RWPE2 (cell line): Measurements from ENCODE around the gene PLCB1.

Experiments
- ATAC-seq: fragments of 200-7000 bp; cut with Tn5 transposase; 3 replicates; pipeline ENCODE4 v1.9.1; 2021; ENCODE audit warnings: low read depth
- DNase-seq: peaks from one replicate; pipeline ENCODE4 v3.0.0-alpha.2; 2020; ENCODE audit warnings: low spot score
- H3K27ac ChIP-seq: fragments of 450-650 bp; 2 replicates; pipeline ENCODE4 v1.5.1; 2017; ENCODE audit warnings: mild to moderate bottlenecking; ENCODE audit not compliant: poor library complexity, severe bottlenecking
- H3K27me3 ChIP-seq: fragments of 250-450 bp; sonication (Bioruptor Pico); 2 replicates; pipeline ENCODE4 v1.5.1; 2021; ENCODE audit warnings: mild to moderate bottlenecking, moderate library complexity; ENCODE audit not compliant: insufficient read depth, poor library complexity, severe bottlenecking
- H3K36me3 ChIP-seq: fragments of 250-450 bp; sonication (Bioruptor Pico); 2 replicates; pipeline ENCODE4 v1.5.1; 2020; ENCODE audit warnings: low read depth, mild to moderate bottlenecking, moderate library complexity
- H3K4me1 ChIP-seq: fragments of 250-450 bp; sonication (Bioruptor Pico); 2 replicates; pipeline ENCODE4 v1.5.1; 2021; ENCODE audit warnings: mild to moderate bottlenecking, moderate library complexity; ENCODE audit not compliant: insufficient read depth, poor library complexity, severe bottlenecking
- H3K4me3 ChIP-seq: fragments of 250-450 bp; sonication (Bioruptor Pico); 2 replicates; pipeline ENCODE4 v1.5.1; 2021; ENCODE audit warnings: mild to moderate bottlenecking, moderate library complexity; ENCODE audit not compliant: severe bottlenecking
- H3K9me3 ChIP-seq: fragments of 250-450 bp; sonication (Bioruptor Pico); 2 replicates; pipeline ENCODE4 v1.5.1; 2021; ENCODE audit warnings: mild to moderate bottlenecking, moderate library complexity; ENCODE audit not compliant: severe bottlenecking
- CTCF ChIP-seq: fragments of 450-650 bp; IDR thresholded peaks from one replicate; pipeline ENCODE4 v1.5.1; 2017; ENCODE audit warnings: mild to moderate bottlenecking, moderate library complexity; ENCODE audit not compliant: poor library complexity, severe bottlenecking

The PLCB1 gene

GRCh38 chr20:8190043-8190880, 58.2 kb downstream of the PLCB1 start:
- DNase-seq (no peak), ATAC-seq (no peak)
- no peak for TF ChIP-seq CTCF
- H3K4me3 ChIP-seq = no peak overlapping the region
- H3K36me3 ChIP-seq = no peaks in the 10 kb centered on the region
- no peak overlapping the region for H3K27ac ChIP-seq
- no peaks in the 10 kb centered on the region for H3K27me3 ChIP-seq
- H3K4me1 ChIP-seq = no peaks in the 10 kb centered on the region
- no peaks in the 10 kb centered on the region for H3K9me3 ChIP-seq

- no peak for TF ChIP-seq CTCF
- Histone ChIP-seq H3K4me1 (no peaks in the 10 kb centered on the region), H3K36me3 (no peaks in the 10 kb centered on the region), H3K4me3 (no peak overlapping the region), H3K27ac (no peak overlapping the region), H3K27me3 (no peaks in the 10 kb centered on the region), H3K9me3 (no peaks in the 10 kb centered on the region)
- DNase-seq (no peak), ATAC-seq (no peak)
These were observed 62.7 kb downstream of the PLCB1 start for GRCh38 chr20:8194721-8195120.

GRCh38 chr20:8196096-8196495, 64.0 kb downstream of the PLCB1 start:
- H3K9me3 ChIP-seq = no peaks in the 10 kb centered on the region
- no peaks in the 10 kb centered on the region for H3K4me1 ChIP-seq
- H3K27me3 ChIP-seq = no peaks in the 10 kb centered on the region
- ATAC-seq (no peak), DNase-seq (no peak)
- no peak overlapping the region for H3K4me3 ChIP-seq
- no peaks in the 10 kb centered on the region for H3K36me3 ChIP-seq
- no peak for TF ChIP-seq CTCF
- no peak overlapping the region for H3K27ac ChIP-seq

- Histone ChIP-seq H3K4me3 (no peak overlapping the region), H3K27me3 (no peaks in the 10 kb centered on the region), H3K4me1 (no peaks in the 10 kb centered on the region), H3K9me3 (no peaks in the 10 kb centered on the region), H3K27ac (no peak overlapping the region), H3K36me3 (no peaks in the 10 kb centered on the region)
- ATAC-seq = no peak
- no peak for TF ChIP-seq CTCF
- DNase-seq = no peak
These were observed 68.2 kb downstream of the PLCB1 start for GRCh38 chr20:8200220-8200619.

- H3K36me3 ChIP-seq = no peaks in the 10 kb centered on the region
- ATAC-seq = no peak
- H3K27ac ChIP-seq = no peak overlapping the region
- no peaks in the 10 kb centered on the region for H3K9me3 ChIP-seq
- no peak for DNase-seq
- H3K27me3 ChIP-seq = no peaks in the 10 kb centered on the region
- H3K4me1 ChIP-seq = no peaks in the 10 kb centered on the region
- H3K4me3 ChIP-seq = no peak overlapping the region
- TF ChIP-seq CTCF = no peak
These were observed 71.3 kb downstream of the PLCB1 start for GRCh38 chr20:8203366-8203765.
